ENCODE measurements around the gene EPHB1.

EPHB1 gene

GRCh38 chr3:135235541-135235940 lies 440.5 kb downstream of the EPHB1 start:
- no peak for DNase-seq

GRCh38 chr3:135237371-135238143 lies 442.5 kb downstream of the EPHB1 start:
- DNase-seq: no peak

- DNase-seq: no peak
Measured at GRCh38 chr3:135238236-135238830, 443.3 kb downstream of the EPHB1 start.

GRCh38 chr3:135238871-135239614 lies 444.0 kb downstream of the EPHB1 start:
- no peak for DNase-seq

GRCh38 chr3:135239615-135239884 lies 444.5 kb downstream of the EPHB1 start:
- no peak for DNase-seq

GRCh38 chr3:135240426-135240825 lies 445.4 kb downstream of the EPHB1 start:
- no peak for DNase-seq

- DNase-seq: no peak
Measured at GRCh38 chr3:135242285-135242684, 447.2 kb downstream of the EPHB1 start.

- no peak for DNase-seq
Measured at GRCh38 chr3:135243616-135244015, 448.6 kb downstream of the EPHB1 start.

GRCh38 chr3:135246027-135246426 lies 451.0 kb downstream of the EPHB1 start:
- no peak for DNase-seq

- DNase-seq: no peak
Measured at GRCh38 chr3:135248213-135248612, 453.2 kb downstream of the EPHB1 start.

GRCh38 chr3:135249186-135249585 lies 454.1 kb downstream of the EPHB1 start:
- no peak for DNase-seq

- DNase-seq: no peak
Measured at GRCh38 chr3:135258916-135259315, 463.9 kb downstream of the EPHB1 start.

- no peak for DNase-seq
Measured at GRCh38 chr3:135260025-135260424, 465.0 kb downstream of the EPHB1 start.

- DNase-seq: no peak
Measured at GRCh38 chr3:135261214-135261775, 466.2 kb downstream of the EPHB1 start.

- DNase-seq: no peak
Measured at GRCh38 chr3:135261916-135262315, 466.9 kb downstream of the EPHB1 start.

- no peak for DNase-seq
Measured at GRCh38 chr3:135262441-135262840, 467.4 kb downstream of the EPHB1 start.

- DNase-seq: no peak
Measured at GRCh38 chr3:135263331-135263730, 468.3 kb downstream of the EPHB1 start.

GRCh38 chr3:135267487-135267886 lies 472.4 kb downstream of the EPHB1 start:
- DNase-seq: no peak

- no peak for DNase-seq
Measured at GRCh38 chr3:135268941-135269532, 474.0 kb downstream of the EPHB1 start.

GRCh38 chr3:135271177-135272025 lies 476.3 kb downstream of the EPHB1 start:
- no peak for DNase-seq

GRCh38 chr3:135272026-135272669 lies 477.1 kb downstream of the EPHB1 start:
- no peak for DNase-seq

GRCh38 chr3:135292162-135292561 lies 497.1 kb downstream of the EPHB1 start:
- no peak for DNase-seq
